Endothelial cell of umbilical vein (primary cell): ENCODE measurements around the gene ELMO1. TPM values are rescaled to one million over a fixed set of nuclear protein-coding genes. Genes with fewer than 3 reads are reported as not detected.

Experiments used
- BruUV-seq: library from RNA; stranded (reverse); fragments of 400-500 nt; replicated peaks from 2 replicates; lab custom pipeline; 2021; lab: Mats Ljungman, UMichigan
- CTCF ChIA-PET: fragments of 300-600, 350-600 bp; sonication (Branson Sonifier 250); formaldehyde crosslinking; loops from one replicate; lab custom pipeline; 2021; ENCODE audit warnings: antibody characterized with exemption, inconsistent platforms; lab: Charles Lee
- POLR2A ChIA-PET: fragments of 300-600, 350-600 bp; sonication (Branson Sonifier 250); formaldehyde crosslinking; loops from one replicate; lab custom pipeline; 2021; ENCODE audit warnings: antibody characterized with exemption, inconsistent platforms; lab: Charles Lee
- DNase-seq: peaks from one replicate; pipeline ENCODE4 v3.0.0-alpha.2; 2011; ENCODE audit warnings: low read depth, low spot score
- FAIRE-seq: peaks from 2 replicates; lab custom pipeline; 2011; peaks lifted over from hg19 to GRCh38; lab: Jason Lieb, UNC
- H2AFZ ChIP-seq: 2 replicates; pipeline ENCODE4 v1.6.0; 2012; ENCODE audit warnings: low read depth, low read length, control low read depth, inconsistent platforms
- H3K27ac ChIP-seq: 2 replicates; pipeline ENCODE4 v1.5.1; 2011; ENCODE audit warnings: low read depth, mild to moderate bottlenecking, control low read depth, low read length, moderate library complexity; ENCODE audit not compliant: insufficient read depth
- H3K27me3 ChIP-seq, 2 experiments: 2 replicates each; pipeline versions ENCODE4 v1.6.0 to v1.6.1; 2011; ENCODE audit warnings: low read length in 2 of 2, mixed read lengths in 1 of 2; ENCODE audit not compliant: control insufficient read depth in 2 of 2, insufficient read depth in 2 of 2
- H3K36me3 ChIP-seq, 2 experiments: 2 replicates in 1 of 2; 3 replicates in 1 of 2; pipeline ENCODE4 v1.5.1; 2011; ENCODE audit warnings: low read length in 2 of 2, mild to moderate bottlenecking in 1 of 2, moderate library complexity in 1 of 2; ENCODE audit not compliant: control insufficient read depth in 2 of 2, insufficient read depth in 2 of 2; ENCODE audit errors: extremely low read depth in 1 of 2
- H3K4me1 ChIP-seq: 3 replicates; pipeline ENCODE4 v1.5.1; 2011; ENCODE audit warnings: mild to moderate bottlenecking, low read length; ENCODE audit not compliant: control insufficient read depth, insufficient read depth; ENCODE audit errors: extremely low read depth
- H3K4me2 ChIP-seq: 2 replicates; pipeline ENCODE4 v1.6.1; 2011; ENCODE audit warnings: low read length, control low read depth, mixed read lengths; ENCODE audit not compliant: insufficient read depth
- H3K4me3 ChIP-seq, 3 experiments: fragments of 200-600 bp in 1 of 3; sonication (generic), shearing (Covaris generic) in 1 of 3; replicated peaks in 1 of 3; 2 replicates each; pipeline ENCODE4 v1.5.1; 2011 to 2016; ENCODE audit warnings: control low read depth in 3 of 3, low read length in 3 of 3, mild to moderate bottlenecking in 2 of 3, inconsistent platforms in 1 of 3, low read depth in 1 of 3, moderate library complexity in 1 of 3; ENCODE audit not compliant: insufficient read depth in 1 of 3
- H3K79me2 ChIP-seq: 2 replicates; pipeline ENCODE4 v1.6.0; 2012; ENCODE audit warnings: low read length, inconsistent platforms; ENCODE audit not compliant: control insufficient read depth, insufficient read depth
- H3K9ac ChIP-seq: replicated peaks from 2 replicates; pipeline ENCODE3; 2011; ENCODE audit warnings: low read length, control low read depth; ENCODE audit not compliant: insufficient read depth; ENCODE audit errors: extremely low read depth
- H3K9me1 ChIP-seq: replicated peaks from 3 replicates; pipeline ENCODE4 v1.6.0; 2011; ENCODE audit warnings: mild to moderate bottlenecking, low read length; ENCODE audit not compliant: control insufficient read depth, insufficient read depth; ENCODE audit errors: extremely low read depth
- H3K9me3 ChIP-seq: replicated peaks from 2 replicates; pipeline ENCODE4 v1.5.1; 2012; ENCODE audit warnings: low read length, inconsistent platforms; ENCODE audit not compliant: control insufficient read depth, insufficient read depth
- H4K20me1 ChIP-seq: replicated peaks from 2 replicates; pipeline ENCODE3; 2011; ENCODE audit warnings: mild to moderate bottlenecking, low read length; ENCODE audit not compliant: control insufficient read depth, insufficient read depth; ENCODE audit errors: extremely low read depth
- EZH2 ChIP-seq: IDR thresholded peaks from 2 replicates; pipeline ENCODE4 v1.6.1; 2012; ENCODE audit warnings: borderline replicate concordance, low read depth, mild to moderate bottlenecking, moderate library complexity, low read length, inconsistent platforms; ENCODE audit not compliant: severe bottlenecking
- FOS ChIP-seq: IDR thresholded peaks from 2 replicates; pipeline ENCODE4 v1.6.1; 2011; ENCODE audit warnings: mild to moderate bottlenecking, low read length, moderate library complexity, borderline replicate concordance; ENCODE audit not compliant: insufficient read depth
- GATA2 ChIP-seq: IDR thresholded peaks from 2 replicates; pipeline ENCODE4 v1.7.0; 2011; ENCODE audit warnings: low read depth, mild to moderate bottlenecking, moderate library complexity, mixed read lengths, low read length; ENCODE audit not compliant: insufficient read length, insufficient read depth
- JUN ChIP-seq: IDR thresholded peaks from 2 replicates; pipeline ENCODE4 v1.6.1; 2011; ENCODE audit warnings: borderline replicate concordance, low read depth; ENCODE audit not compliant: insufficient read length, insufficient read depth
- MYC ChIP-seq: IDR thresholded peaks from one replicate; pipeline ENCODE4 v1.6.1; 2011; ENCODE audit warnings: mild to moderate bottlenecking, low read depth, low read length
- POLR2A ChIP-seq: IDR thresholded peaks from 2 replicates; pipeline ENCODE4 v1.6.1; 2012; ENCODE audit warnings: low read depth, mild to moderate bottlenecking, control low read depth, low read length
- POLR2AphosphoS5 ChIP-seq: IDR thresholded peaks from 2 replicates; pipeline ENCODE4 v1.6.1; 2012; ENCODE audit warnings: low read depth, mild to moderate bottlenecking, control low read depth, low read length, moderate library complexity; ENCODE audit not compliant: insufficient read depth
- dilution Hi-C: fragments of 300-500 bp; cut with MboI; formaldehyde crosslinking; loops from one replicate; pipeline ENCODE4 v1.15.0; 2019; ENCODE audit warnings: low sequenced_read_pairs; ENCODE audit not compliant: extremely low pct_ligation_motif_present
- intact Hi-C: fragments of 100-400 bp; cut with micrococcal nuclease; formaldehyde crosslinking; loops from one replicate; pipeline ENCODE4 v1.10.0; 2022
- polyA plus RNA-seq, 4 experiments: library from polyadenylated mRNA; depleted of rRNA in 3 of 4; stranded (reverse) in 3 of 4; unstranded in 1 of 4; fragments of >200 nt; gene quantifications; 2 replicates each; pipeline versions ENCODE4 v1.2.1 to v1.2.3, GENCODE V29; 2011 to 2012; ENCODE audit warnings: missing spikeins in 1 of 4
- total RNA-seq: library from RNA; stranded (reverse); gene quantifications from 2 replicates; pipeline ENCODE4 v1.2.3, GENCODE V29; 2021
- TF ChIP-seq, protein P1 (sequence below): IDR thresholded peaks from 2 replicates; pipeline ENCODE4 v1.6.1; 2011; ENCODE audit not compliant: insufficient read depth, insufficient read length
- TF ChIP-seq, protein P2 (sequence below), 2 donors: IDR thresholded peaks; 1 replicate in 1 of 2; 2 replicates in 1 of 2; pipeline ENCODE4 v1.5.1; 2011; ENCODE audit warnings: low read length in 2 of 2, mild to moderate bottlenecking in 2 of 2, moderate library complexity in 2 of 2, control low read depth in 1 of 2, inconsistent platforms in 1 of 2, low read depth in 1 of 2; ENCODE audit not compliant: insufficient read depth in 1 of 2; ENCODE audit errors: extremely low read depth in 1 of 2

Gene ELMO1
- total and polyA plus RNA-seq, 2 donors (not counting 3 experiments of a cell fraction or from before 2014, with no cell fraction given) = 17.0 to 30.6 TPM

DNA sequence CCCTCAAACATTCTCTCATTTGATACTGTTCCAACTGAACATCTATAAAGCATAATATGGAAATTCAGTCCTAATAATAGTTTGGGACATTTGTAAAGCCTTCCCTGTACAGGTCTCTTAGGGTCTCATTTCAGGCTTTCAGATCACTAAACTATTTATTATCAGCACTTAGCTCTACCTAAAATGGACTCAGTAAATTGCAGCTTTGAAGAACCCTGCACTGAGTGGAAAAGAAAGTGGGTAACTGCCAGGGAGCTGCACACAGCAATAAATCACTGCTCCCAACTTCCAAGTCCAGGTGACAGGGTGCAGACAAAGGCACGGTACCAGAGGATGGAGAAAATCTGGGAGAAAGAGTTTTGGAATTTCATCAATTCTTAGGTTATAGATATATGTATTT is 559.5 kb downstream of the ELMO1 start:
- BruUV-seq = no TSS peak
- no peak overlapping the region for H3K27ac ChIP-seq
- H3K4me3 ChIP-seq = no peak overlapping the region
- no peak overlapping the region for H2AFZ ChIP-seq
- no peaks in the 10 kb centered on the region for H3K4me1 ChIP-seq
- H4K20me1 ChIP-seq = no peaks in the 10 kb centered on the region
- H3K79me2 ChIP-seq = no peaks in the 10 kb centered on the region
- H3K4me2 ChIP-seq = no peak overlapping the region
- intact Hi-C loops (no loop called here), dilution Hi-C loops (no loop called here)
- POLR2A ChIA-PET = no interaction called here
- no peak for FAIRE-seq
- no peak for DNase-seq
- no peak overlapping the region for H3K9ac ChIP-seq
- H3K36me3 ChIP-seq = peaks cover 0 to 8% of the 10 kb centered on the region in 2 experiments
- no peaks in the 10 kb centered on the region for H3K27me3 ChIP-seq
- no peaks in the 10 kb centered on the region for H3K9me3 ChIP-seq
- no peaks in the 10 kb centered on the region for H3K9me1 ChIP-seq
- no peak for TF ChIP-seq FOS
- TF ChIP-seq, protein P1, sequence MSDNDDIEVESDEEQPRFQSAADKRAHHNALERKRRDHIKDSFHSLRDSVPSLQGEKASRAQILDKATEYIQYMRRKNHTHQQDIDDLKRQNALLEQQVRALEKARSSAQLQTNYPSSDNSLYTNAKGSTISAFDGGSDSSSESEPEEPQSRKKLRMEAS = no peak
- no peak for TF ChIP-seq MYC
- TF ChIP-seq JUN = no peak
- no peak for TF ChIP-seq POLR2AphosphoS5
- TF ChIP-seq GATA2 = no peak
- TF ChIP-seq, protein P2, sequence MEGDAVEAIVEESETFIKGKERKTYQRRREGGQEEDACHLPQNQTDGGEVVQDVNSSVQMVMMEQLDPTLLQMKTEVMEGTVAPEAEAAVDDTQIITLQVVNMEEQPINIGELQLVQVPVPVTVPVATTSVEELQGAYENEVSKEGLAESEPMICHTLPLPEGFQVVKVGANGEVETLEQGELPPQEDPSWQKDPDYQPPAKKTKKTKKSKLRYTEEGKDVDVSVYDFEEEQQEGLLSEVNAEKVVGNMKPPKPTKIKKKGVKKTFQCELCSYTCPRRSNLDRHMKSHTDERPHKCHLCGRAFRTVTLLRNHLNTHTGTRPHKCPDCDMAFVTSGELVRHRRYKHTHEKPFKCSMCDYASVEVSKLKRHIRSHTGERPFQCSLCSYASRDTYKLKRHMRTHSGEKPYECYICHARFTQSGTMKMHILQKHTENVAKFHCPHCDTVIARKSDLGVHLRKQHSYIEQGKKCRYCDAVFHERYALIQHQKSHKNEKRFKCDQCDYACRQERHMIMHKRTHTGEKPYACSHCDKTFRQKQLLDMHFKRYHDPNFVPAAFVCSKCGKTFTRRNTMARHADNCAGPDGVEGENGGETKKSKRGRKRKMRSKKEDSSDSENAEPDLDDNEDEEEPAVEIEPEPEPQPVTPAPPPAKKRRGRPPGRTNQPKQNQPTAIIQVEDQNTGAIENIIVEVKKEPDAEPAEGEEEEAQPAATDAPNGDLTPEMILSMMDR (IDR thresholded peaks at IDR 0.05; ENCODE audit: extremely low read depth in 1 of 2, insufficient read depth in 1 of 2, low read depth in 1 of 2, low read length in 2 of 2) = no peak
- TF ChIP-seq EZH2 = no peak
- no peak for TF ChIP-seq POLR2A
- CTCF ChIA-PET = interaction anchor here (1.5 kb wide), 1 partner anchor 309 kb away, joined by 3 read pairs; no protein-coding TSS in a partner anchor
